Mucosa of descending colon (tissue), 3 donors: Measurements from ENCODE around the gene KRT74. TPM values are rescaled to one million over a fixed set of nuclear protein-coding genes. Genes with fewer than 3 reads are reported as not detected.

Source experiments
- ATAC-seq: fragments of 200-7000 bp; cut with Tn5 transposase; one replicate; pipeline ENCODE4 v1.9.1; 2020; ENCODE audit warnings: mild to moderate bottlenecking, moderate library complexity
- DNase-seq, 3 donors: peaks; one replicate each; pipeline ENCODE4 v3.0.0-alpha.2; 2020
- H3K36me3 ChIP-seq: fragments of 200-600 bp; one replicate; pipeline ENCODE4 v1.8.0; 2021; ENCODE audit warnings: low read depth, mild to moderate bottlenecking
- H3K4me1 ChIP-seq: fragments of 200-600 bp; one replicate; pipeline ENCODE4 v1.8.0; 2021; ENCODE audit warnings: low read depth, mild to moderate bottlenecking
- H3K4me3 ChIP-seq: fragments of 200-600 bp; one replicate; pipeline ENCODE4 v1.8.0; 2021; ENCODE audit warnings: mild to moderate bottlenecking
- H3K9me3 ChIP-seq: fragments of 200-600 bp; one replicate; pipeline ENCODE4 v1.8.0; 2021; ENCODE audit warnings: mild to moderate bottlenecking
- CTCF ChIP-seq: fragments of 200-600 bp; IDR thresholded peaks from one replicate; pipeline ENCODE4 v1.8.0; 2022; ENCODE audit warnings: antibody characterized with exemption, mild to moderate bottlenecking
- intact Hi-C, 2 donors: fragments of 100-400 bp; cut with DNase I in 1 of 2; cut with micrococcal nuclease in 1 of 2; formaldehyde crosslinking; loops; one replicate each; pipeline versions ENCODE4 v1.11.0 to v1.11.1; 2022; cut with DNase I, micrococcal nuclease
- total RNA-seq, 3 donors: library from RNA; stranded (reverse); fragmentation: NEBNext Ultra II Directional in 2 of 3; extraction: Animal tissue kit (Norgen Biotek cat#: 25700) in 2 of 3; gene quantifications; one replicate each; pipeline versions ENCODE4 v1.2.1 to v1.2.4, GENCODE V29; 2021 to 2023
- donor health status: DM: no; HTN: no; CAD: no; lungs with moderate emphysema.
- donor health status: DM: no; HTN: no; CAD: no.
- donor health status: DM: no; HTN: yes; CAD: no.

The KRT74 gene
- total RNA-seq, 3 donors from 2014 or later: not detected

GRCh38 chr12:52591521-52591920 is 17.9 kb upstream of the KRT74 start:
- no peak for ATAC-seq
- H3K4me3 ChIP-seq: no peak overlapping the region
- TF ChIP-seq CTCF: no peak
- no peaks in the 10 kb centered on the region for H3K4me1 ChIP-seq
- DNase-seq: no peak
- H3K9me3 ChIP-seq: no peaks in the 10 kb centered on the region
- intact Hi-C loops: no loop called here
- no peaks in the 10 kb centered on the region for H3K36me3 ChIP-seq

- no peak for TF ChIP-seq CTCF
- ATAC-seq (no peak), DNase-seq (no peak)
- intact Hi-C loops: no loop called here
- Histone ChIP-seq H3K36me3 (no peaks in the 10 kb centered on the region), H3K4me3 (no peak overlapping the region), H3K9me3 (no peaks in the 10 kb centered on the region), H3K4me1 (no peaks in the 10 kb centered on the region)
Measured at GRCh38 chr12:52590021-52590420, 16.4 kb upstream of the KRT74 start.

- intact Hi-C loops: no loop called here
- H3K36me3 ChIP-seq: no peaks in the 10 kb centered on the region
- no peak for ATAC-seq
- no peak overlapping the region for H3K4me3 ChIP-seq
- DNase-seq: no peak
- no peaks in the 10 kb centered on the region for H3K9me3 ChIP-seq
- no peaks in the 10 kb centered on the region for H3K4me1 ChIP-seq
- no peak for TF ChIP-seq CTCF
Measured at GRCh38 chr12:52587563-52587962, 13.9 kb upstream of the KRT74 start.

- intact Hi-C loops: no loop called here
- H3K4me1 ChIP-seq: no peaks in the 10 kb centered on the region
- H3K36me3 ChIP-seq: no peaks in the 10 kb centered on the region
- no peaks in the 10 kb centered on the region for H3K9me3 ChIP-seq
- H3K4me3 ChIP-seq: no peak overlapping the region
- no peak for DNase-seq
- peak; percentile 10 for ATAC-seq
- TF ChIP-seq CTCF: no peak
Measured at GRCh38 chr12:52585946-52586345, 12.3 kb upstream of the KRT74 start.

GRCh38 chr12:52585066-52585465 is 11.4 kb upstream of the KRT74 start:
- intact Hi-C loops: no loop called here
- no peak for TF ChIP-seq CTCF
- DNase-seq: no peak

GRCh38 chr12:52584156-52584682 is 10.6 kb upstream of the KRT74 start:
- intact Hi-C loops: loop anchor here (5.0 kb wide), 2 partner anchors 293 to 298 kb away; no protein-coding TSS in a partner anchor
- no peak for DNase-seq
- H3K36me3 ChIP-seq: no peaks in the 10 kb centered on the region
- no peak for TF ChIP-seq CTCF
- no peak for ATAC-seq
- H3K4me1 ChIP-seq: no peaks in the 10 kb centered on the region
- H3K9me3 ChIP-seq: no peaks in the 10 kb centered on the region
- H3K4me3 ChIP-seq: no peak overlapping the region

More at GRCh38 chr12:52585066-52585465, 11.4 kb upstream of the KRT74 start:
- no peak for ATAC-seq
- Histone ChIP-seq H3K9me3 (no peaks in the 10 kb centered on the region), H3K36me3 (no peaks in the 10 kb centered on the region), H3K4me1 (no peaks in the 10 kb centered on the region), H3K4me3 (no peak overlapping the region)
